Nephron progenitor cell (in vitro differentiated cells): ENCODE measurements around the gene CEP112.

ENCODE experiments used
- DNase-seq: peaks from one replicate; pipeline ENCODE4 v3.0.0; 2021
- H3K27ac Mint-ChIP-seq: 2 replicates; pipeline ENCODE4 v1.8.0; 2021; ENCODE audit warnings: mild to moderate bottlenecking, moderate library complexity, mixed read lengths
- H3K27me3 Mint-ChIP-seq: 2 replicates; pipeline ENCODE4 v1.8.0; 2021; ENCODE audit warnings: mild to moderate bottlenecking, low read depth, mixed read lengths; ENCODE audit not compliant: poor library complexity
- H3K36me3 Mint-ChIP-seq: 2 replicates; pipeline ENCODE4 v1.8.0; 2021; ENCODE audit warnings: low read depth, mixed read lengths
- H3K4me1 Mint-ChIP-seq: 2 replicates; pipeline ENCODE4 v1.8.0; 2021; ENCODE audit warnings: mixed read lengths
- H3K4me3 Mint-ChIP-seq: 2 replicates; pipeline ENCODE4 v1.8.0; 2021; ENCODE audit warnings: mild to moderate bottlenecking, moderate library complexity, mixed read lengths
- H3K9me3 Mint-ChIP-seq: 2 replicates; pipeline ENCODE4 v1.8.0; 2021; ENCODE audit warnings: mild to moderate bottlenecking, moderate library complexity, mixed read lengths
- TF ChIP-seq, protein P1 (sequence below): fragments of 200-600 bp; sonication (generic); IDR thresholded peaks from 2 replicates; pipeline ENCODE4 v1.5.0; 2021; ENCODE audit warnings: antibody characterized with exemption

Gene CEP112

GRCh38 chr17:66184392-66184791 lies 7.5 kb downstream of the CEP112 start:
- Mint-ChIP-seq H3K36me3 (peaks cover 48% of the 10 kb centered on the region), H3K27me3 (no peaks in the 10 kb centered on the region), H3K4me3 (no peak overlapping the region), H3K27ac (no peak overlapping the region), H3K9me3 (peaks cover 11% of the 10 kb centered on the region), H3K4me1 (no peaks in the 10 kb centered on the region)
- no peak for DNase-seq
- TF ChIP-seq, protein P1, sequence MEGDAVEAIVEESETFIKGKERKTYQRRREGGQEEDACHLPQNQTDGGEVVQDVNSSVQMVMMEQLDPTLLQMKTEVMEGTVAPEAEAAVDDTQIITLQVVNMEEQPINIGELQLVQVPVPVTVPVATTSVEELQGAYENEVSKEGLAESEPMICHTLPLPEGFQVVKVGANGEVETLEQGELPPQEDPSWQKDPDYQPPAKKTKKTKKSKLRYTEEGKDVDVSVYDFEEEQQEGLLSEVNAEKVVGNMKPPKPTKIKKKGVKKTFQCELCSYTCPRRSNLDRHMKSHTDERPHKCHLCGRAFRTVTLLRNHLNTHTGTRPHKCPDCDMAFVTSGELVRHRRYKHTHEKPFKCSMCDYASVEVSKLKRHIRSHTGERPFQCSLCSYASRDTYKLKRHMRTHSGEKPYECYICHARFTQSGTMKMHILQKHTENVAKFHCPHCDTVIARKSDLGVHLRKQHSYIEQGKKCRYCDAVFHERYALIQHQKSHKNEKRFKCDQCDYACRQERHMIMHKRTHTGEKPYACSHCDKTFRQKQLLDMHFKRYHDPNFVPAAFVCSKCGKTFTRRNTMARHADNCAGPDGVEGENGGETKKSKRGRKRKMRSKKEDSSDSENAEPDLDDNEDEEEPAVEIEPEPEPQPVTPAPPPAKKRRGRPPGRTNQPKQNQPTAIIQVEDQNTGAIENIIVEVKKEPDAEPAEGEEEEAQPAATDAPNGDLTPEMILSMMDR = no peak

GRCh38 chr17:66183529-66183928 lies 8.4 kb downstream of the CEP112 start:
- Mint-ChIP-seq H3K27ac (no peak overlapping the region), H3K36me3 (peaks cover 57% of the 10 kb centered on the region), H3K27me3 (no peaks in the 10 kb centered on the region), H3K9me3 (peaks cover 11% of the 10 kb centered on the region), H3K4me3 (no peak overlapping the region), H3K4me1 (no peaks in the 10 kb centered on the region)
- no peak for DNase-seq
- TF ChIP-seq, protein P1 = no peak

- Mint-ChIP-seq H3K27me3 (no peaks in the 10 kb centered on the region), H3K9me3 (peaks cover 3% of the 10 kb centered on the region), H3K36me3 (peaks cover 87% of the 10 kb centered on the region), H3K4me3 (no peak overlapping the region), H3K27ac (no peak overlapping the region), H3K4me1 (no peaks in the 10 kb centered on the region)
- no peak for DNase-seq
- TF ChIP-seq, protein P1 = no peak
Observed at GRCh38 chr17:66178642-66179041, 13.3 kb downstream of the CEP112 start.

DNA sequence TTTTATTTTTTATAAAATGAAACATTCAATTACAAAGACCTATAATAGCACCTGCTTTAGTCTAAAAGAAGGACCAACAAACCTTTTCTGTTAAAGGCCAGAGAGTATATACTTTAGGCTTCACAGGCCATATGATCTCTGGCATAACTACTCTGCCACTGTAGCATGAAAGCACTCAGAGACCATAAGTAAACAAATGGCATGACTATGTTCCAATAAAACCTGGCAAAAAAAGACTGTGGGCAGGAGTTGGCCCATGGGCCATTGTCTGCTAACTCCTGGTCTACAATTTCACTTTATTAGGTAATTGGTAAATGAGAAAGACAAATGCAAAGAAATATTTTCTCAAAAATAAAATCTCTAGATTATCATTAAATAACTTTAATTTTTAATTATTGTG lies 14.9 kb downstream of the CEP112 start:
- peaks cover 12% of the 10 kb centered on the region for H3K4me1 Mint-ChIP-seq
- TF ChIP-seq, protein P1 = no peak

GRCh38 chr17:66175892-66176291 lies 16.0 kb downstream of the CEP112 start:
- Mint-ChIP-seq H3K27ac (no peak overlapping the region), H3K4me3 (no peak overlapping the region), H3K9me3 (peaks cover 3% of the 10 kb centered on the region), H3K27me3 (no peaks in the 10 kb centered on the region), H3K4me1 (peaks cover 12% of the 10 kb centered on the region), H3K36me3 (peaks cover 67% of the 10 kb centered on the region)
- TF ChIP-seq, protein P1 = no peak
- no peak for DNase-seq

More for the DNA sequence above, 14.9 kb downstream of the CEP112 start:
- Mint-ChIP-seq H3K27ac (no peak overlapping the region), H3K27me3 (no peaks in the 10 kb centered on the region), H3K36me3 (peaks cover 75% of the 10 kb centered on the region), H3K9me3 (peaks cover 3% of the 10 kb centered on the region), H3K4me3 (no peak overlapping the region)
- no peak for DNase-seq

DNA sequence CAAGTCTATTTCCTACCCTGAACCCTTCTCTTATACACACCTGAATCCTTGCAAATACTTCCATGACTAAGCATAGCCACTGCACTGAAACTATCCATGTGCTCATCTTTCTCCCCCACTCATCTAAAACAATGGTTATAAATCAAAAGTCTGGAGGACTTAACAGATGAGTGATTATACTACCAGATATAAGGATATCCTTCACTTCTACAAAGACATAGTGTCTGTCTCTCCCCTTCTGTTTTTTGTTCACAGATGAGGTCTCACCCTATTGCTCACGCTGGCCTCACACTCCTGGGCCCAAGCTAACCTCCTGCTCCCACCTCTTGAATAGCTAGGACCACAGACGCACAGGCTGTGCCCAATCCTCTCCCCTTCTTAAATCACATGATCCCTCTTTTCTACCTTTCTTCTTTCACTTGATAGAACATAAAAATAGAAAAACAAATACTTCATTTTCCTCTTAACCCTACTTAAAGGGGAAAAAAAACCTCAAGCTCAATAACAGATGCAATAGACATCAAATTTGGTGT lies 19.2 kb downstream of the CEP112 start:
- no peak overlapping the region for H3K4me3 Mint-ChIP-seq
- TF ChIP-seq, protein P1 = no peak
- peaks cover 12% of the 10 kb centered on the region for H3K4me1 Mint-ChIP-seq
- DNase-seq = no peak
- H3K9me3 Mint-ChIP-seq = no peaks in the 10 kb centered on the region
- H3K27me3 Mint-ChIP-seq = no peaks in the 10 kb centered on the region
- H3K36me3 Mint-ChIP-seq = peaks cover 48% of the 10 kb centered on the region
- H3K27ac Mint-ChIP-seq = peak overlapping the region; percentile 53
